Measurements from ENCODE around the gene ERP27.

- TF ChIP-seq POLR2AphosphoS5 (IDR thresholded peaks at IDR 0.05; ENCODE audit: low read depth, low read length) (no peak), POLR2A (IDR thresholded peaks at IDR 0.05; ENCODE audit: low read depth, low read length) (no peak), PAX5 (IDR thresholded peaks at IDR 0.05; ENCODE audit: insufficient read depth, low read length, severe bottlenecking) (no peak)
Observed at GRCh38 chr12:14921218-14921617, 17.1 kb downstream of the ERP27 start.

Measured in GM12891 (cell line).